Measurements from ENCODE around the gene VPS39.

Gene VPS39

DNA sequence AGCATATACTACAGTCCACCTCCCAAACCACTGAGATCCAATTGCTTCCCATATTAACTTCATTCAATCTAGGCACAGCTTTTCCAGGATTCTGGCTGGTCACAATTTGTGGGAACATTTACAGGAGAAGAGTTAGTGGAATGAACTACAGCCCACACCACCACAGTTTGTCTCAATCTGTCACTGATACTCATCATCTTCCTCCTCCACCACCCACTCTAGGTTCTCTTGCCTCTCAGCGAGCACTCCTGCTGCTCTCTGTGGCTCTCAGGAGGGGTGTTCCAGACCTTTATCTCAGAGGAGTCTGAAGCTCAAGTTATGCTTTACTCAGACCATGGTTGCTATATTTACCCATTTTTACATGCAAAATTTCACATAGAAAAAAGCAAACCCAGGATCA, 87.8 kb downstream of the VPS39 start:
- no peak for DNase-seq

- peak; percentile 59 for DNase-seq
Observed at GRCh38 chr15:42119446-42119760, 88.7 kb downstream of the VPS39 start.

- DNase-seq: peak; percentile 21
Observed at GRCh38 chr15:42118650-42119445, 89.3 kb downstream of the VPS39 start.

- no peak for DNase-seq
Observed at GRCh38 chr15:42111924-42112323, 96.2 kb downstream of the VPS39 start.

- no peak for DNase-seq
Observed at GRCh38 chr15:42110367-42110766, 97.7 kb downstream of the VPS39 start.

DNA sequence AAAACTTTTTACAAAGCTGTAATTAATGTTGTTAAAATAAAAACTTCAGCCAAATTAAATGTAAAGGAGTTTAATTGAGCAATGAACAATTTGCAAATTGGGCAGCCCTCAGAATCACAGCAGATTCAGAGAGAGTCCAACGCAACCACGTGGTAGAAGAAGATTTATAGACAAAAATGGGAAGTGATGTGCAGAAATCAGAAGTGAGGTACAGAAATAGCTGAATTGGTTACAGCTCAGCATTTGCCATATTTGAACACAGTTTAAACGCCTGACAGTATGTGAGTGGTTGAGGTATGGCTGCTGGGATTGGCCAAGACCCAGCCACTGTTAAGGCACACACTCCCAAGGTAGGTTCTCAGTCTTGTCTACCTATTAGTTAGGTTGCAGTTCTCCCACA, 99.3 kb downstream of the VPS39 start:
- no peak for DNase-seq

All from NCI-H2171 treated with DMSO at 0.1 percent for 48 hours (cell line).